ENCODE data around the gene ZNF584. TPM values are rescaled to one million over a fixed set of nuclear protein-coding genes. Genes with fewer than 3 reads are reported as not detected.
A peak's percentile ranks its signal among the peaks of the same experiment; 100 is the strongest.
"Not testable (repeated sequence)": the region's sequence is repeated elsewhere in the genome, so short reads cannot be mapped to it uniquely, and the experiment has no call there.

The ZNF584 gene
- total RNA-seq, 1 donor, result 25.7 TPM

GRCh38 chr19:58401840-58402421 lies 6.5 kb upstream of the ZNF584 start:
- H3K4me3 ChIP-seq (ENCODE audit: insufficient read depth, low read length), result peak overlapping the region; percentile 76
- H3K4me2 ChIP-seq (ENCODE audit: insufficient read depth, low read length), result peak overlapping the region; percentile 78
- no peak overlapping the region for H3K27ac ChIP-seq (ENCODE audit: low read depth, low read length)
- H2AFZ ChIP-seq (ENCODE audit: low read length), result peak overlapping the region; percentile 20
- H3K9me3 ChIP-seq (ENCODE audit: low read depth, low read length), result no peaks in the 10 kb centered on the region
- TF ChIP-seq CTCF (IDR thresholded peaks at IDR 0.05; ENCODE audit: extremely low read depth, low read depth, low read length), result no peak
- DNase-seq (ENCODE audit: insufficient read length, low spot score, missing footprints), result peak; percentile 84
- no peaks in the 10 kb centered on the region for H3K36me3 ChIP-seq (ENCODE audit: insufficient read depth, low read length)
- peaks cover 2% of the 10 kb centered on the region for H4K20me1 ChIP-seq (ENCODE audit: insufficient read depth, low read length)
- peaks cover 4% of the 10 kb centered on the region for H3K79me2 ChIP-seq (ENCODE audit: insufficient read depth, low read length)
- H3K27me3 ChIP-seq (ENCODE audit: insufficient read depth, low read length), result peaks cover 4% of the 10 kb centered on the region
- H3K4me1 ChIP-seq (ENCODE audit: insufficient read depth, low read length), result peaks cover 12% of the 10 kb centered on the region

GRCh38 chr19:58403920-58404478 lies 4.5 kb upstream of the ZNF584 start:
- not testable (repeated sequence) for H4K20me1 ChIP-seq (ENCODE audit: insufficient read depth, low read length); DNase-seq (ENCODE audit: insufficient read length, low spot score, missing footprints); H3K27me3 ChIP-seq (ENCODE audit: insufficient read depth, low read length); H3K9me3 ChIP-seq (ENCODE audit: low read depth, low read length); H3K4me2 ChIP-seq (ENCODE audit: insufficient read depth, low read length); H3K27ac ChIP-seq (ENCODE audit: low read depth, low read length); H3K36me3 ChIP-seq (ENCODE audit: insufficient read depth, low read length); H3K4me3 ChIP-seq (ENCODE audit: insufficient read depth, low read length); H2AFZ ChIP-seq (ENCODE audit: low read length)
- Histone ChIP-seq H3K4me1 (ENCODE audit: insufficient read depth, low read length) (peaks cover 21% of the 10 kb centered on the region), H3K79me2 (ENCODE audit: insufficient read depth, low read length) (peaks cover 23% of the 10 kb centered on the region)

- peak overlapping the region; percentile 88 for H3K27ac ChIP-seq (ENCODE audit: low read depth, low read length)
- peak; percentile 53 for TF ChIP-seq CTCF (IDR thresholded peaks at IDR 0.05; ENCODE audit: extremely low read depth, low read depth, low read length)
- H2AFZ ChIP-seq (ENCODE audit: low read length), result no peak overlapping the region
Measured at GRCh38 chr19:58406818-58407657, 1.4 kb upstream of the ZNF584 start.

DNA sequence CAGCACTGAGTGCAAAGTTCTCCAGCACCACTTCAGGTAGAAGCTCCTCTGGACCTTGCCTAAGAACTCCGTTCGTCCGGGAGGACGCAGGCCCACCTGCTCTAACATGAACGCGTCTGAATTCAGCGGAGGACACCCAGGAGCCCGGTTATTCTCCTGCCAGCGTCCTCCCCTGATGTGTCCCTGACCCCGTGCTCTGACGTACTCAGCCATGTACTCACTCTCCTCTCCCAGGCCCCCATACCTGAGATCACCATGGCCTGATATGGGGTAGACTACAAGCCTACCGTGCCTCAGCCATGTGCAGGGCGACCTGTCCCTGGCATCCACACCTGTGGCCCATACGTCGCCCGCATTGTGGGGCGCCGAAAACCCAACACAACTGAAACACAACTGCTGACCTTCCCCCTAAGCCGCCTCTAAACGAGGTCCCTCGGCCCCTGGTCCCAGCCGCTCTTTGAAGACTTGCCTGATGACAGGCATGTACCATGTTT lies 744 bp upstream of the ZNF584 start:
- Histone ChIP-seq H3K9me3 (ENCODE audit: low read depth, low read length) (no peaks in the 10 kb centered on the region), H3K79me2 (ENCODE audit: insufficient read depth, low read length) (peaks cover 39% of the 10 kb centered on the region), H3K36me3 (ENCODE audit: insufficient read depth, low read length) (no peaks in the 10 kb centered on the region), H3K4me3 (ENCODE audit: insufficient read depth, low read length) (peak overlapping the region; percentile 96), H3K27me3 (ENCODE audit: insufficient read depth, low read length) (no peaks in the 10 kb centered on the region), H2AFZ (ENCODE audit: low read length) (peak overlapping the region; percentile 94), H4K20me1 (ENCODE audit: insufficient read depth, low read length) (peaks cover 9% of the 10 kb centered on the region), H3K4me2 (ENCODE audit: insufficient read depth, low read length) (peak overlapping the region; percentile 92), H3K27ac (ENCODE audit: low read depth, low read length) (peak overlapping the region; percentile 88), H3K4me1 (ENCODE audit: insufficient read depth, low read length) (peaks cover 17% of the 10 kb centered on the region)
- peak; percentile 86 for DNase-seq (ENCODE audit: insufficient read length, low spot score, missing footprints)
- TF ChIP-seq CTCF (IDR thresholded peaks at IDR 0.05; ENCODE audit: extremely low read depth, low read depth, low read length), result no peak

More at GRCh38 chr19:58406818-58407657, 1.4 kb upstream of the ZNF584 start:
- peak; percentile 86 for DNase-seq (ENCODE audit: insufficient read length, low spot score, missing footprints)
- Histone ChIP-seq H4K20me1 (ENCODE audit: insufficient read depth, low read length) (peaks cover 9% of the 10 kb centered on the region), H3K36me3 (ENCODE audit: insufficient read depth, low read length) (no peaks in the 10 kb centered on the region), H3K4me3 (ENCODE audit: insufficient read depth, low read length) (peak overlapping the region; percentile 96), H3K4me1 (ENCODE audit: insufficient read depth, low read length) (peaks cover 19% of the 10 kb centered on the region), H3K9me3 (ENCODE audit: low read depth, low read length) (no peaks in the 10 kb centered on the region), H3K4me2 (ENCODE audit: insufficient read depth, low read length) (peak overlapping the region; percentile 92), H3K27me3 (ENCODE audit: insufficient read depth, low read length) (no peaks in the 10 kb centered on the region), H3K79me2 (ENCODE audit: insufficient read depth, low read length) (peaks cover 39% of the 10 kb centered on the region)

All from osteoblast (primary cell).